K562 (cell line): ENCODE measurements around the gene SPOCD1. TPM values are rescaled to one million over a fixed set of nuclear protein-coding genes. Genes with fewer than 3 reads are reported as not detected.

ENCODE experiments used
- ATF7 ChIP-seq: fragments of 450-650 bp; IDR thresholded peaks from 2 replicates; pipeline ENCODE4 v1.7.1; 2014; ENCODE audit warnings: mild to moderate bottlenecking, moderate library complexity
- CHD1 ChIP-seq: fragments of 200-600 bp; sonication (generic); IDR thresholded peaks from one replicate; pipeline ENCODE4 v1.6.1; 2012; ENCODE audit warnings: mild to moderate bottlenecking, moderate library complexity, low read length, inconsistent platforms
- MAFF ChIP-seq: IDR thresholded peaks from 2 replicates; pipeline ENCODE4 v1.6.1; 2012; ENCODE audit warnings: low read length, improper control_type of control experiment
- SOX6 ChIP-seq: fragments of 450-650 bp; IDR thresholded peaks from 2 replicates; pipeline ENCODE4 v1.6.1; 2014; ENCODE audit warnings: mild to moderate bottlenecking
- ZNF175 ChIP-seq: fragments of 200-800 bp; sonication (Bioruptor generic); IDR thresholded peaks from 2 replicates; pipeline ENCODE4 v1.6.1; 2016; ENCODE audit warnings: low read depth, mild to moderate bottlenecking, missing genetic modification characterization, missing compliant biosample characterization
- ZNF586 ChIP-seq: fragments of 450-650 bp; formaldehyde crosslinking; conservative IDR thresholded peaks from 2 replicates; pipeline ENCODE4 v1.4.0; 2020; ENCODE audit warnings: mild to moderate bottlenecking, moderate library complexity
- polyA plus RNA-seq, 8 experiments: library from polyadenylated mRNA; depleted of rRNA in 4 of 8; stranded (reverse) in 5 of 8; unstranded in 3 of 8; fragments of >200 nt; fragmentation: Nextera tagmentation in 2 of 8; fragmentation: Illumina TruSeq in 1 of 8; extraction: Ambion mirVana in 2 of 8; extraction: Trizol in 1 of 8; gene quantifications; 2 replicates each; pipeline versions ENCODE4 v1.2.1 to v1.2.3, GENCODE V29; 2011 to 2014; ENCODE audit warnings: inconsistent platforms in 1 of 8, missing spikeins in 1 of 8
- total RNA-seq, 7 experiments: library from RNA; depleted of rRNA in 6 of 7; stranded (reverse); fragments of >200 nt in 6 of 7; fragmentation: Illumina TruSeq in 2 of 7; extraction: Trizol in 2 of 7; gene quantifications; 2 replicates each; pipeline versions ENCODE4 v1.2.1 to v1.2.3, GENCODE V29; 2011 to 2021; ENCODE audit warnings: low replicate concordance in 1 of 7
- TF ChIP-seq, protein P1 (sequence below): fragments of 450-650 bp; formaldehyde crosslinking; IDR thresholded peaks from 2 replicates; pipeline ENCODE4 v1.4.0; 2022; ENCODE audit warnings: missing genetic modification characterization
- TF ChIP-seq, protein P2 (sequence below), 2 experiments: IDR thresholded peaks in 1 of 2; conservative IDR thresholded peaks in 1 of 2; 2 replicates each; pipeline ENCODE4 v1.6.1; 2016; ENCODE audit warnings: low read depth in 2 of 2, mild to moderate bottlenecking in 1 of 2, missing compliant biosample characterization in 1 of 2, missing genetic modification characterization in 1 of 2, moderate library complexity in 1 of 2
- TF ChIP-seq, protein P3 (sequence below): fragments of 450-650 bp; conservative IDR thresholded peaks from 2 replicates; pipeline ENCODE4 v1.6.1; 2016; ENCODE audit warnings: missing genetic modification characterization, low read depth, mild to moderate bottlenecking, control low read depth, missing compliant biosample characterization
- TF ChIP-seq, protein P4 (sequence below), 2 experiments: fragments of 450-650 bp; conservative IDR thresholded peaks; 2 replicates each; pipeline ENCODE4 v1.6.1; 2017; ENCODE audit warnings: mild to moderate bottlenecking in 2 of 2, moderate library complexity in 2 of 2
- TF ChIP-seq, protein P5 (sequence below), 2 experiments: fragments of 450-650 bp; formaldehyde crosslinking in 1 of 2; IDR thresholded peaks; 2 replicates each; pipeline versions ENCODE4 v1.4.0 to v1.6.1; 2014 to 2020; ENCODE audit warnings: mild to moderate bottlenecking in 2 of 2, borderline replicate concordance in 1 of 2, low read depth in 1 of 2

The SPOCD1 gene
- total and polyA plus RNA-seq, 9 of the 15 experiments (the other 6 are each of a cell fraction or from before 2014, with no cell fraction given): 0.03 to 0.71 (median 0.26) TPM; not detected in 1

DNA sequence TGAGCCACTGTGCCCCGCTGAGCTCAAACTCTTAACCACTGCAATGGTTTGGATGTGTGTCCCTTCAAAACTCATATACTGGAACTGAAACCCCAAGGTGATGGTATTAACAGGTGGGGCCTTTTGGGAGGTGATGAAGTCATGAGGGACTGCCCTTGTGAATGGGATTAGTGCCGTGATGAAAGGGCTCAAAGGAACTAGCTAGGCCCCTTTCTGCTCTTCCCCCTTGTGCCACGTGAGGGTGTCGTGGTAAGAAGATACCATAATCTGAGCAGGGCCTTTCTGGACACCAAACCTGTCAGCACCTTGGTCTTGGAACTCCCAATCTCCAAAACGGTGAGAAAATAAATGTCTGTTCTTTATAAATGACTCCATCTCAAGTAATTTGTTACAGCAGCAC, 45.5 kb upstream of the SPOCD1 start (continued):
- TF ChIP-seq, protein P1, sequence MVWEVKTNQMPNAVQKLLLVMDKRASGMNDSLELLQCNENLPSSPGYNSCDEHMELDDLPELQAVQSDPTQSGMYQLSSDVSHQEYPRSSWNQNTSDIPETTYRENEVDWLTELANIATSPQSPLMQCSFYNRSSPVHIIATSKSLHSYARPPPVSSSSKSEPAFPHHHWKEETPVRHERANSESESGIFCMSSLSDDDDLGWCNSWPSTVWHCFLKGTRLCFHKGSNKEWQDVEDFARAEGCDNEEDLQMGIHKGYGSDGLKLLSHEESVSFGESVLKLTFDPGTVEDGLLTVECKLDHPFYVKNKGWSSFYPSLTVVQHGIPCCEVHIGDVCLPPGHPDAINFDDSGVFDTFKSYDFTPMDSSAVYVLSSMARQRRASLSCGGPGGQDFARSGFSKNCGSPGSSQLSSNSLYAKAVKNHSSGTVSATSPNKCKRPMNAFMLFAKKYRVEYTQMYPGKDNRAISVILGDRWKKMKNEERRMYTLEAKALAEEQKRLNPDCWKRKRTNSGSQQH: no peak
- TF ChIP-seq, protein P2, sequence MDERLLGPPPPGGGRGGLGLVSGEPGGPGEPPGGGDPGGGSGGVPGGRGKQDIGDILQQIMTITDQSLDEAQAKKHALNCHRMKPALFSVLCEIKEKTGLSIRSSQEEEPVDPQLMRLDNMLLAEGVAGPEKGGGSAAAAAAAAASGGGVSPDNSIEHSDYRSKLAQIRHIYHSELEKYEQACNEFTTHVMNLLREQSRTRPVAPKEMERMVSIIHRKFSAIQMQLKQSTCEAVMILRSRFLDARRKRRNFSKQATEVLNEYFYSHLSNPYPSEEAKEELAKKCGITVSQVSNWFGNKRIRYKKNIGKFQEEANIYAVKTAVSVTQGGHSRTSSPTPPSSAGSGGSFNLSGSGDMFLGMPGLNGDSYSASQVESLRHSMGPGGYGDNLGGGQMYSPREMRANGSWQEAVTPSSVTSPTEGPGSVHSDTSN (CRISPR knock-in tag; IDR thresholded peaks at IDR 0.05; ENCODE audit: low read depth): no peak
- TF ChIP-seq, protein P2 (tag; conservative IDR thresholded peaks at IDR 0.05; ENCODE audit: low read depth): peak; percentile 65; the same call in 1 of the 2 replicates
- TF ChIP-seq ZNF586 (CRISPR knock-in tag) (no peak), MAFF (no peak), CHD1 (no peak), SOX6 (no peak), ZNF175 (CRISPR knock-in tag) (no peak), ATF7 (peak; percentile 21; the same call in 1 of the 2 replicates)
- TF ChIP-seq, protein P3, sequence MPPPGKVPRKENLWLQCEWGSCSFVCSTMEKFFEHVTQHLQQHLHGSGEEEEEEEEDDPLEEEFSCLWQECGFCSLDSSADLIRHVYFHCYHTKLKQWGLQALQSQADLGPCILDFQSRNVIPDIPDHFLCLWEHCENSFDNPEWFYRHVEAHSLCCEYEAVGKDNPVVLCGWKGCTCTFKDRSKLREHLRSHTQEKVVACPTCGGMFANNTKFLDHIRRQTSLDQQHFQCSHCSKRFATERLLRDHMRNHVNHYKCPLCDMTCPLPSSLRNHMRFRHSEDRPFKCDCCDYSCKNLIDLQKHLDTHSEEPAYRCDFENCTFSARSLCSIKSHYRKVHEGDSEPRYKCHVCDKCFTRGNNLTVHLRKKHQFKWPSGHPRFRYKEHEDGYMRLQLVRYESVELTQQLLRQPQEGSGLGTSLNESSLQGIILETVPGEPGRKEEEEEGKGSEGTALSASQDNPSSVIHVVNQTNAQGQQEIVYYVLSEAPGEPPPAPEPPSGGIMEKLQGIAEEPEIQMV (tag): no peak
- TF ChIP-seq, protein P4, sequence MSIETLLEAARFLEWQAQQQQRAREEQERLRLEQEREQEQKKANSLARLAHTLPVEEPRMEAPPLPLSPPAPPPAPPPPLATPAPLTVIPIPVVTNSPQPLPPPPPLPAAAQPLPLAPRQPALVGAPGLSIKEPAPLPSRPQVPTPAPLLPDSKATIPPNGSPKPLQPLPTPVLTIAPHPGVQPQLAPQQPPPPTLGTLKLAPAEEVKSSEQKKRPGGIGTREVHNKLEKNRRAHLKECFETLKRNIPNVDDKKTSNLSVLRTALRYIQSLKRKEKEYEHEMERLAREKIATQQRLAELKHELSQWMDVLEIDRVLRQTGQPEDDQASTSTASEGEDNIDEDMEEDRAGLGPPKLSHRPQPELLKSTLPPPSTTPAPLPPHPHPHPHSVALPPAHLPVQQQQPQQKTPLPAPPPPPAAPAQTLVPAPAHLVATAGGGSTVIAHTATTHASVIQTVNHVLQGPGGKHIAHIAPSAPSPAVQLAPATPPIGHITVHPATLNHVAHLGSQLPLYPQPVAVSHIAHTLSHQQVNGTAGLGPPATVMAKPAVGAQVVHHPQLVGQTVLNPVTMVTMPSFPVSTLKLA (conservative IDR thresholded peaks at IDR 0.05): peak in 1 of 2 experiments; percentile 12; a peak in 1 of 4 replicates
- TF ChIP-seq, protein P5, sequence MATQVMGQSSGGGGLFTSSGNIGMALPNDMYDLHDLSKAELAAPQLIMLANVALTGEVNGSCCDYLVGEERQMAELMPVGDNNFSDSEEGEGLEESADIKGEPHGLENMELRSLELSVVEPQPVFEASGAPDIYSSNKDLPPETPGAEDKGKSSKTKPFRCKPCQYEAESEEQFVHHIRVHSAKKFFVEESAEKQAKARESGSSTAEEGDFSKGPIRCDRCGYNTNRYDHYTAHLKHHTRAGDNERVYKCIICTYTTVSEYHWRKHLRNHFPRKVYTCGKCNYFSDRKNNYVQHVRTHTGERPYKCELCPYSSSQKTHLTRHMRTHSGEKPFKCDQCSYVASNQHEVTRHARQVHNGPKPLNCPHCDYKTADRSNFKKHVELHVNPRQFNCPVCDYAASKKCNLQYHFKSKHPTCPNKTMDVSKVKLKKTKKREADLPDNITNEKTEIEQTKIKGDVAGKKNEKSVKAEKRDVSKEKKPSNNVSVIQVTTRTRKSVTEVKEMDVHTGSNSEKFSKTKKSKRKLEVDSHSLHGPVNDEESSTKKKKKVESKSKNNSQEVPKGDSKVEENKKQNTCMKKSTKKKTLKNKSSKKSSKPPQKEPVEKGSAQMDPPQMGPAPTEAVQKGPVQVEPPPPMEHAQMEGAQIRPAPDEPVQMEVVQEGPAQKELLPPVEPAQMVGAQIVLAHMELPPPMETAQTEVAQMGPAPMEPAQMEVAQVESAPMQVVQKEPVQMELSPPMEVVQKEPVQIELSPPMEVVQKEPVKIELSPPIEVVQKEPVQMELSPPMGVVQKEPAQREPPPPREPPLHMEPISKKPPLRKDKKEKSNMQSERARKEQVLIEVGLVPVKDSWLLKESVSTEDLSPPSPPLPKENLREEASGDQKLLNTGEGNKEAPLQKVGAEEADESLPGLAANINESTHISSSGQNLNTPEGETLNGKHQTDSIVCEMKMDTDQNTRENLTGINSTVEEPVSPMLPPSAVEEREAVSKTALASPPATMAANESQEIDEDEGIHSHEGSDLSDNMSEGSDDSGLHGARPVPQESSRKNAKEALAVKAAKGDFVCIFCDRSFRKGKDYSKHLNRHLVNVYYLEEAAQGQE (IDR thresholded peaks at IDR 0.05; ENCODE audit: borderline replicate concordance): peak; percentile 69; the same call in 1 of the 2 replicates
- TF ChIP-seq, protein P5 (CRISPR knock-in tag; IDR thresholded peaks at IDR 0.05; ENCODE audit: low read depth): no peak
